ENCODE measurements around the gene NTNG1.

DNA sequence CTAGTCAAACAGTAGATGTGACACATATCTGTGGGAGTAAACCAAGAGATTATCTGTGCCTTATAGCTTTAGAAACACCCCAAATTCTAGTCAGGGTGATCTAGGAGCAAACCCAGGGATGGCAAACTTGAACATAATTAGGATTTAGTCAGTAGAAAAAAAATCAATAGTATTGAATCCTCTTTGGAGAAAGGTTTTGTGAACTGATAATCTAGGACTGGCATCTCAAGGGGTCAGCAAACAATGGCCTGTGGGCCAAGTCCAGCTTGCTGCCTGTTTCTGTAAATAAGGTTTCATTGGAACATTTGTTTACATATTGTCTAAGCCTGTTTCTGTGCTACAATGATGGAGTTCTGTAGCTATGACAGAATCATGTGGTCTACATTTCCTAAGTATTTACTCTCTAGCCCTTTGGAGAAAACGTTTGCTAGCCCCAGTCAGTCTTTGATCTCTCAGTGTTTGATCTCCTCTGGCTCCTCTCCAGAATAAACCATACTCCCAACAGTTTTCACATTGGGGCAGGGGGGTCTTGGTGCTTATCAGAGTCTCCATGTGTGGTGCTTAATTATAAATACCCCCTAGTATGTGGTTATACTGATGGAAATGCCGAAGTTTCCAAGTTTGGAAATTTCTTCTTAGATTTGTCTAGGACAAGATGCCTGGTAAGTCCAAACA lies 385.8 kb downstream of the NTNG1 start:
- TF ChIP-seq, protein P1, sequence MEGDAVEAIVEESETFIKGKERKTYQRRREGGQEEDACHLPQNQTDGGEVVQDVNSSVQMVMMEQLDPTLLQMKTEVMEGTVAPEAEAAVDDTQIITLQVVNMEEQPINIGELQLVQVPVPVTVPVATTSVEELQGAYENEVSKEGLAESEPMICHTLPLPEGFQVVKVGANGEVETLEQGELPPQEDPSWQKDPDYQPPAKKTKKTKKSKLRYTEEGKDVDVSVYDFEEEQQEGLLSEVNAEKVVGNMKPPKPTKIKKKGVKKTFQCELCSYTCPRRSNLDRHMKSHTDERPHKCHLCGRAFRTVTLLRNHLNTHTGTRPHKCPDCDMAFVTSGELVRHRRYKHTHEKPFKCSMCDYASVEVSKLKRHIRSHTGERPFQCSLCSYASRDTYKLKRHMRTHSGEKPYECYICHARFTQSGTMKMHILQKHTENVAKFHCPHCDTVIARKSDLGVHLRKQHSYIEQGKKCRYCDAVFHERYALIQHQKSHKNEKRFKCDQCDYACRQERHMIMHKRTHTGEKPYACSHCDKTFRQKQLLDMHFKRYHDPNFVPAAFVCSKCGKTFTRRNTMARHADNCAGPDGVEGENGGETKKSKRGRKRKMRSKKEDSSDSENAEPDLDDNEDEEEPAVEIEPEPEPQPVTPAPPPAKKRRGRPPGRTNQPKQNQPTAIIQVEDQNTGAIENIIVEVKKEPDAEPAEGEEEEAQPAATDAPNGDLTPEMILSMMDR (IDR thresholded peaks at IDR 0.05; ENCODE audit: control extremely low read depth in 1 of 3, insufficient read depth in 1 of 3, low read depth in 1 of 3, low read length in 3 of 3) = no peak
- TF ChIP-seq RFX5 (IDR thresholded peaks at IDR 0.05; ENCODE audit: borderline replicate concordance, low read depth, low read length) = no peak
- TF ChIP-seq BACH1 (IDR thresholded peaks at IDR 0.05; ENCODE audit: low read length) = no peak
- TF ChIP-seq BCL11A (IDR thresholded peaks at IDR 0.05; ENCODE audit: low read depth in 2 of 2, low read length in 2 of 2) = no peak
- no peak for TF ChIP-seq ZNF274 (IDR thresholded peaks at IDR 0.05; ENCODE audit: borderline replicate concordance, extremely low read depth, low read length)
- no peak for TF ChIP-seq RAD21 (IDR thresholded peaks at IDR 0.05 in 1 of 2, conservative IDR thresholded peaks at IDR 0.05 in 1 of 2; ENCODE audit: low read depth in 2 of 2, low read length in 2 of 2)
- no peak for TF ChIP-seq POLR2A (IDR thresholded peaks at IDR 0.05; ENCODE audit: control extremely low read depth in 1 of 2, low read depth in 2 of 2, low read length in 2 of 2)
- TF ChIP-seq EP300 (IDR thresholded peaks at IDR 0.05; ENCODE audit: borderline replicate concordance in 1 of 2, low read depth in 2 of 2, low read length in 2 of 2) = no peak
- no peak for TF ChIP-seq TAF1 (IDR thresholded peaks at IDR 0.05; ENCODE audit: low read depth, low read length)
- no peak for TF ChIP-seq EZH2 (IDR thresholded peaks at IDR 0.05; ENCODE audit: low read depth, low read length, severe bottlenecking)
